HG03354 (cell line): Measurements from ENCODE around the gene CLEC4F.

Experiments
- ATAC-seq: cut with Tn5 transposase; IDR thresholded peaks from one replicate; pipeline ENCODE4 v1.9.1; 2021; ENCODE audit warnings: mild to moderate bottlenecking; ENCODE audit not compliant: unreplicated experiment, poor library complexity, severe bottlenecking

CLEC4F gene

DNA sequence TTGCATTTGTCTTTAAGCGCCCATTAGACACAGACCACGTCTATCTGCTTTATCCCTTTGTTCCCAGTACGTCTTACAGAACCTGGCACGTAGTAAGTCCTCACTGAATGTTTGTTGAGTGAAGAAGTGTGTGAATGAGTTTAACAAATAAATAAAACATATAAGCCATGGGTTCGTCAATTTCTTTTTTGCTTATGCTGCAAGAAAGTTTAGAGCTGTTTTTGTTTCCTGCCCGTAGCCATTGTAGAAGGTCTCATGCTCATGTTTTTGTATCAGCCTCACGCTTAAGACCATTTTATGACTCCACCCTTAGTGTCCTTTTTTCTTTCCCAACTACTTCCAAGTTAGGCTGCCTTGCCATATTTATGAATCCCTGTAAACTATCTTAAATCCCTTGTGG, 54.9 kb downstream of the CLEC4F start:
- no peak for ATAC-seq

- ATAC-seq: no peak
These were observed 61.0 kb downstream of the CLEC4F start for GRCh38 chr2:70759446-70759845.
